Fibroblast of lung (primary cell): Measurements from ENCODE around the gene STK4.

Source experiments
- CTCF ChIP-seq, 2 donors: IDR thresholded peaks in 1 of 2; conservative IDR thresholded peaks in 1 of 2; 1 replicate in 1 of 2; 2 replicates in 1 of 2; pipeline ENCODE4 v1.5.1; 2011 to 2012; ENCODE audit warnings: low read length in 2 of 2, control low read depth in 1 of 2, inconsistent platforms in 1 of 2, low read depth in 1 of 2, mild to moderate bottlenecking in 1 of 2
- EZH2 ChIP-seq: IDR thresholded peaks from 2 replicates; pipeline ENCODE4 v1.5.1; 2012; ENCODE audit warnings: low read length, control low read depth, mild to moderate bottlenecking; ENCODE audit errors: missing control alignments

- no peak for TF ChIP-seq CTCF (conservative IDR thresholded peaks at IDR 0.05 in 1 of 2, IDR thresholded peaks at IDR 0.05 in 1 of 2; ENCODE audit: low read depth in 1 of 2, low read length in 2 of 2)
- no peak for TF ChIP-seq EZH2
These were observed 92.0 kb downstream of the STK4 start for GRCh38 chr20:45058168-45058850.
